GM12878 (cell line): ENCODE results near the gene VSTM2L. TPM values are rescaled to one million over a fixed set of nuclear protein-coding genes. Genes with fewer than 3 reads are reported as not detected.

Source experiments
- ATF7 ChIP-seq: fragments of 450-650 bp; IDR thresholded peaks from 2 replicates; pipeline ENCODE4 v1.6.1; 2016; ENCODE audit warnings: low read depth, mild to moderate bottlenecking
- BCL3 ChIP-seq: IDR thresholded peaks from 2 replicates; pipeline ENCODE4 v1.6.1; 2011; ENCODE audit warnings: borderline replicate concordance, low read depth, mild to moderate bottlenecking, moderate library complexity, low read length; ENCODE audit not compliant: insufficient read depth, poor library complexity, severe bottlenecking
- BHLHE40 ChIP-seq, 2 experiments: fragments of 450-650 bp in 1 of 2; IDR thresholded peaks; 2 replicates each; pipeline ENCODE4 v1.6.1; 2011 to 2017; ENCODE audit warnings: low read depth in 2 of 2, borderline replicate concordance in 1 of 2, improper control_type of control experiment in 1 of 2, low read length in 1 of 2, mild to moderate bottlenecking in 1 of 2
- CEBPZ ChIP-seq: fragments of 150-350 bp; IDR thresholded peaks from 2 replicates; pipeline ENCODE4 v1.6.1; 2016; ENCODE audit warnings: low read depth, low read length
- CHD2 ChIP-seq: IDR thresholded peaks from 2 replicates; pipeline ENCODE4 v1.6.1; 2011; ENCODE audit warnings: low read depth, low read length, improper control_type of control experiment, borderline replicate concordance
- CREB1 ChIP-seq: IDR thresholded peaks from 2 replicates; pipeline ENCODE4 v1.6.1; 2012; ENCODE audit warnings: low read depth, mild to moderate bottlenecking, inconsistent platforms
- JUNB ChIP-seq: IDR thresholded peaks from 2 replicates; pipeline ENCODE4 v1.6.1; 2016; ENCODE audit warnings: antibody characterized with exemption, mild to moderate bottlenecking
- KLF5 ChIP-seq: fragments of 450-650 bp; IDR thresholded peaks from 2 replicates; pipeline ENCODE4 v1.6.1; 2014; ENCODE audit warnings: mild to moderate bottlenecking; ENCODE audit not compliant: partially characterized antibody
- POLR2AphosphoS5 ChIP-seq: IDR thresholded peaks from 2 replicates; pipeline ENCODE4 v1.6.1; 2011; ENCODE audit warnings: mild to moderate bottlenecking, low read length, inconsistent platforms
- REST ChIP-seq: IDR thresholded peaks from 2 replicates; pipeline ENCODE4 v1.6.1; 2012; ENCODE audit warnings: mild to moderate bottlenecking, low read depth, low read length
- SREBF1 ChIP-seq: IDR thresholded peaks from 2 replicates; pipeline ENCODE4 v1.6.1; 2012; ENCODE audit warnings: mild to moderate bottlenecking, low read length
- SREBF2 ChIP-seq: IDR thresholded peaks from 2 replicates; pipeline ENCODE4 v1.6.1; 2012; ENCODE audit warnings: mild to moderate bottlenecking, low read length
- SUPT20H ChIP-seq: IDR thresholded peaks from 2 replicates; pipeline ENCODE4 v1.6.1; 2011; ENCODE audit warnings: low read depth, mild to moderate bottlenecking, low read length, moderate library complexity, borderline replicate concordance; ENCODE audit not compliant: control insufficient read depth
- SUZ12 ChIP-seq: fragments of 200-600 bp; sonication (generic); IDR thresholded peaks from one replicate; pipeline ENCODE4 v1.6.1; 2018; ENCODE audit warnings: antibody characterized with exemption, mild to moderate bottlenecking; ENCODE audit not compliant: unreplicated experiment
- YBX1 ChIP-seq: fragments of 450-650 bp; IDR thresholded peaks from 2 replicates; pipeline ENCODE4 v1.6.1; 2016; ENCODE audit warnings: antibody characterized with exemption
- ZNF207 ChIP-seq: fragments of 450-650 bp; IDR thresholded peaks from 2 replicates; pipeline ENCODE4 v1.6.1; 2014; ENCODE audit warnings: antibody characterized with exemption, mild to moderate bottlenecking, borderline replicate concordance
- ZNF274 ChIP-seq: IDR thresholded peaks from one replicate; pipeline ENCODE4 v1.8.0; 2011; ENCODE audit not compliant: insufficient read length, insufficient read depth
- ZNF622 ChIP-seq: fragments of 450-650 bp; IDR thresholded peaks from 2 replicates; pipeline ENCODE4 v1.6.1; 2017; ENCODE audit warnings: mild to moderate bottlenecking, inconsistent platforms
- polyA plus RNA-seq, 11 experiments: library from polyadenylated mRNA; depleted of rRNA in 4 of 11; unstranded in 6 of 11; stranded (reverse) in 5 of 11; fragments of >200 nt; fragmentation: Nextera tagmentation in 4 of 11; fragmentation: Illumina TruSeq in 1 of 11; extraction: Ambion mirVana in 4 of 11; extraction: Trizol in 1 of 11; gene quantifications; 1 replicate in 1 of 11; 2 replicates in 10 of 11; pipeline versions ENCODE4 v1.2.1 to v1.2.3, GENCODE V29; 2011 to 2016; ENCODE audit warnings: inconsistent platforms in 2 of 11, missing spikeins in 2 of 11, low read depth in 1 of 11
- total RNA-seq, 4 experiments: library from RNA; depleted of rRNA in 3 of 4; stranded (reverse); fragments of >200 nt in 3 of 4; fragmentation: Illumina TruSeq in 1 of 4; extraction: Trizol in 1 of 4; gene quantifications; 2 replicates each; pipeline versions ENCODE4 v1.2.1 to v1.2.3, GENCODE V29; 2013 to 2021
- TF ChIP-seq, protein P1 (sequence below): fragments of 450-650 bp; formaldehyde crosslinking; IDR thresholded peaks from 2 replicates; pipeline ENCODE4 v1.4.0; 2022; ENCODE audit warnings: mild to moderate bottlenecking, moderate library complexity

The VSTM2L gene
- total and polyA plus RNA-seq, 10 of the 15 experiments (the other 5 are each of a cell fraction or from before 2014, with no cell fraction given), result 0.05 to 1.5 (median 0.63) TPM; not detected in 2

GRCh38 chr20:37990571-37991151 is 87.7 kb downstream of the VSTM2L start (continued):
- TF ChIP-seq ZNF622 (no peak), SREBF1 (no peak), CREB1 (peak; percentile 74), SREBF2 (no peak), BHLHE40 (IDR thresholded peaks at IDR 0.05; ENCODE audit: borderline replicate concordance in 1 of 2, low read depth in 2 of 2, low read length in 1 of 2) (peak; percentile 81 to 88), ZNF274 (no peak), ZNF207 (no peak), CHD2 (peak; percentile 87; the same call in 1 of the 2 replicates), YBX1 (no peak), SUZ12 (no peak), JUNB (peak; percentile 77), BCL3 (peak; percentile 80), SUPT20H (no peak), REST (no peak), POLR2AphosphoS5 (no peak), KLF5 (no peak), ATF7 (peak; percentile 91), CEBPZ (no peak)
- TF ChIP-seq, protein P1, sequence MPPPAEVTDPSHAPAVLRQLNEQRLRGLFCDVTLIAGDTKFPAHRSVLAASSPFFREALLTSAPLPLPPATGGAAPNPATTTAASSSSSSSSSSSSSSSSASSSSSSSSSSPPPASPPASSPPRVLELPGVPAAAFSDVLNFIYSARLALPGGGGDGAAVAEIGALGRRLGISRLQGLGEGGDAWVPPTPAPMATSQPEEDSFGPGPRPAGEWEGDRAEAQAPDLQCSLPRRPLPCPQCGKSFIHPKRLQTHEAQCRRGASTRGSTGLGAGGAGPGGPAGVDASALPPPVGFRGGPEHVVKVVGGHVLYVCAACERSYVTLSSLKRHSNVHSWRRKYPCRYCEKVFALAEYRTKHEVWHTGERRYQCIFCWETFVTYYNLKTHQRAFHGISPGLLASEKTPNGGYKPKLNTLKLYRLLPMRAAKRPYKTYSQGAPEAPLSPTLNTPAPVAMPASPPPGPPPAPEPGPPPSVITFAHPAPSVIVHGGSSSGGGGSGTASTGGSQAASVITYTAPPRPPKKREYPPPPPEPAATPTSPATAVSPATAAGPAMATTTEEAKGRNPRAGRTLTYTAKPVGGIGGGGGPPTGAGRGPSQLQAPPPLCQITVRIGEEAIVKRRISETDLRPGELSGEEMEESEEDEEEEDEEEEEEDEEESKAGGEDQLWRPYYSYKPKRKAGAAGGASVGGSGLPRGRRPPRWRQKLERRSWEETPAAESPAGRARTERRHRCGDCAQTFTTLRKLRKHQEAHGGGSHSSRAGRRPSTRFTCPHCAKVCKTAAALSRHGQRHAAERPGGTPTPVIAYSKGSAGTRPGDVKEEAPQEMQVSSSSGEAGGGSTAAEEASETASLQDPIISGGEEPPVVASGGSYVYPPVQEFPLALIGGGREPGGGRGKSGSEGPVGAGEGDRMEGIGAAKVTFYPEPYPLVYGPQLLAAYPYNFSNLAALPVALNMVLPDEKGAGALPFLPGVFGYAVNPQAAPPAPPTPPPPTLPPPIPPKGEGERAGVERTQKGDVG (CRISPR knock-in tag), result no peak
